Stimulated activated CD4-positive, alpha-beta T cell treated with anti-CD3 and anti-CD28 coated beads, Interleukin-15, amount 100 ng/mL, for 48 hours (primary cell): Measurements from ENCODE around the gene SHROOM4.

Experiments used
- DNase-seq, 2 donors: peaks; one replicate each; pipeline ENCODE4 v3.0.0-alpha.2; 2020; ENCODE audit warnings: low read depth in 2 of 2

Gene SHROOM4

GRCh38 chrX:50615570-50616158 lies 198.3 kb downstream of the SHROOM4 start:
- DNase-seq = no peak

GRCh38 chrX:50614460-50614859 lies 199.5 kb downstream of the SHROOM4 start:
- DNase-seq = no peak

- no peak for DNase-seq
Measured at GRCh38 chrX:50613846-50614245, 200.1 kb downstream of the SHROOM4 start.

GRCh38 chrX:50609796-50610195 lies 204.2 kb downstream of the SHROOM4 start:
- DNase-seq = no peak

GRCh38 chrX:50606300-50606950 lies 207.6 kb downstream of the SHROOM4 start:
- no peak for DNase-seq

GRCh38 chrX:50596056-50596455 lies 217.9 kb downstream of the SHROOM4 start:
- DNase-seq = no peak

GRCh38 chrX:50594788-50595187 lies 219.2 kb downstream of the SHROOM4 start:
- DNase-seq = no peak

- no peak for DNase-seq
Measured at GRCh38 chrX:50586980-50587379, 227.0 kb downstream of the SHROOM4 start.

GRCh38 chrX:50586407-50586806 lies 227.6 kb downstream of the SHROOM4 start:
- no peak for DNase-seq

GRCh38 chrX:50581405-50581804 lies 232.6 kb downstream of the SHROOM4 start:
- no peak for DNase-seq

GRCh38 chrX:50579955-50580354 lies 234.0 kb downstream of the SHROOM4 start:
- peak in 1 of 2 donors; percentile 14 for DNase-seq

GRCh38 chrX:50577326-50577725 lies 236.7 kb downstream of the SHROOM4 start:
- DNase-seq = no peak

GRCh38 chrX:50567636-50568035 lies 246.4 kb downstream of the SHROOM4 start:
- DNase-seq = no peak

- DNase-seq = no peak
Measured at GRCh38 chrX:50565718-50566117, 248.3 kb downstream of the SHROOM4 start.
